HTR-8/SVneo (cell line): ENCODE measurements around the gene MANEAL.
"Not testable (repeated sequence)": the region's sequence is repeated elsewhere in the genome, so short reads cannot be mapped to it uniquely, and the experiment has no call there.

Experiments used
- DNase-seq: peaks from one replicate; pipeline ENCODE4 v3.0.0; 2011; ENCODE audit warnings: low spot score, mixed read lengths; ENCODE audit not compliant: insufficient read length
- FAIRE-seq: peaks from 2 replicates; lab custom pipeline; 2011; peaks lifted over from hg19 to GRCh38; lab: Jason Lieb, UNC

The MANEAL gene

GRCh38 chr1:37793773-37794371 is at the start of gene MANEAL:
Gene MANEAL, plus strand, starts transcription at chr1:37793847. Its CDS starts 336 bp downstream, at chr1:37794183.
- DNase-seq (peak; percentile 38), FAIRE-seq (peak; percentile 83)

- DNase-seq: no peak
- FAIRE-seq: no peak
These were observed 46.8 kb upstream of the MANEAL start for GRCh38 chr1:37746806-37747205.

- DNase-seq: no peak
These were observed 45.1 kb upstream of the MANEAL start for GRCh38 chr1:37748565-37748964.

GRCh38 chr1:37752213-37752582 is 41.4 kb upstream of the MANEAL start:
- FAIRE-seq (no peak), DNase-seq (no peak)

More at GRCh38 chr1:37748565-37748964, 45.1 kb upstream of the MANEAL start:
- no peak for FAIRE-seq

- DNase-seq (peak; percentile 34), FAIRE-seq (no peak)
These were observed 40.8 kb upstream of the MANEAL start for GRCh38 chr1:37752583-37753471.

GRCh38 chr1:37753473-37754321 is 40.0 kb upstream of the MANEAL start:
- FAIRE-seq (no peak), DNase-seq (no peak)

- DNase-seq (no peak), FAIRE-seq (no peak)
These were observed 38.4 kb upstream of the MANEAL start for GRCh38 chr1:37755290-37755689.

GRCh38 chr1:37755951-37756560 is 37.6 kb upstream of the MANEAL start:
- FAIRE-seq: no peak

GRCh38 chr1:37759451-37759850 is 34.2 kb upstream of the MANEAL start:
- DNase-seq: no peak
- no peak for FAIRE-seq

More at GRCh38 chr1:37755951-37756560, 37.6 kb upstream of the MANEAL start:
- DNase-seq: no peak

GRCh38 chr1:37761416-37762095 is 32.1 kb upstream of the MANEAL start:
- FAIRE-seq (no peak), DNase-seq (no peak)

- DNase-seq (no peak), FAIRE-seq (no peak)
These were observed 31.1 kb upstream of the MANEAL start for GRCh38 chr1:37762516-37762915.

- no peak for DNase-seq
- FAIRE-seq: no peak
These were observed 29.7 kb upstream of the MANEAL start for GRCh38 chr1:37763791-37764413.

GRCh38 chr1:37764414-37764825 is 29.2 kb upstream of the MANEAL start:
- no peak for FAIRE-seq
- DNase-seq: peak; percentile 47

- FAIRE-seq: no peak
These were observed 28.7 kb upstream of the MANEAL start, which contains the start of gene EPHA10 for GRCh38 chr1:37764888-37765441. Gene EPHA10, minus strand, starts transcription at chr1:37765120. Its CDS starts 54 bp downstream, at chr1:37765066.

GRCh38 chr1:37765916-37766664 is 27.6 kb upstream of the MANEAL start:
- DNase-seq (no peak), FAIRE-seq (no peak)

More at GRCh38 chr1:37764888-37765441, 28.7 kb upstream of the MANEAL start, which contains the start of gene EPHA10:
- no peak for DNase-seq

GRCh38 chr1:37767488-37767887 is 26.2 kb upstream of the MANEAL start:
- FAIRE-seq (no peak), DNase-seq (no peak)

GRCh38 chr1:37771440-37771839 is 22.2 kb upstream of the MANEAL start:
- DNase-seq, FAIRE-seq: not testable (repeated sequence)

- no peak for DNase-seq
- no peak for FAIRE-seq
These were observed 16.6 kb upstream of the MANEAL start for GRCh38 chr1:37776946-37777516.
